Measurements from ENCODE around the gene PPM1N. TPM values are rescaled to one million over a fixed set of nuclear protein-coding genes. Genes with fewer than 3 reads are reported as not detected.

Gene PPM1N
- polyA plus RNA-seq, 3 donors = 1.3 to 4.3 (median 2.7) TPM

DNA sequence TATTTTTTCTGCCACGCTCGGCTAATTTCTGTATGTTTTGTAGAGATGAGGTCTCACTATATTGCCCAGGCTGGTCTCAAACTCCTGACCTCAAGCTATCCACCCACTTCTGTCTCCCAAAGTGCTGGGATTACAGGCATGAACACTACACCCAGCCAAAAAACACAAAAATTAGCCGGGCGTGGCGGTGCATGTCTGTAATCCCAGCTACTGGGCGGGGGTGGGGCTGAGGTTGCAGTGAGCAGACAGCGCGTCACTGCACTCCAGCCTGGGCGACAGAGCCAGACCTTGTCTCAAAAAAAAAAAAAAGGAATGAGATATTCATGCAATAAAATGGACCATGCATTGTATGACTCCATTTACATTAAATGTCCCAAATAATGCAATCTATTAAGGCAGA lies 41.2 kb downstream of the PPM1N start:
- Histone ChIP-seq H3K9ac (ENCODE audit: insufficient read depth, low read length, poor library complexity, severe bottlenecking) (no peak overlapping the region), H2AFZ (ENCODE audit: insufficient read depth, low read depth, low read length, poor library complexity, severe bottlenecking) (no peak overlapping the region), H3K36me3 (replicated peaks in 1 of 2; ENCODE audit: control insufficient read depth in 1 of 2, insufficient read depth in 2 of 2, low read length in 2 of 2) (no peaks in the 10 kb centered on the region), H3K27me3 (ENCODE audit: control insufficient read depth in 2 of 2, insufficient read depth in 2 of 2, low read length in 2 of 2) (no peaks in the 10 kb centered on the region), H4K20me1 (ENCODE audit: insufficient read depth, low read length) (no peaks in the 10 kb centered on the region), H3K79me2 (ENCODE audit: insufficient read depth, low read length) (no peaks in the 10 kb centered on the region), H3K27ac (ENCODE audit: low read depth in 1 of 2, low read length in 2 of 2) (no peak overlapping the region), H3K4me1 (ENCODE audit: control insufficient read depth in 1 of 2, insufficient read depth in 2 of 2, low read length in 2 of 2) (peaks cover 14% of the 10 kb centered on the region in 2 donors), H3K4me2 (replicated peaks; ENCODE audit: extremely low read depth, low read length, poor library complexity, severe bottlenecking) (no peak overlapping the region), H3K9me3 (replicated peaks in 1 of 2; ENCODE audit: control insufficient read depth in 1 of 2, insufficient read depth in 1 of 2, low read length in 2 of 2) (peaks cover 13 to 16% of the 10 kb centered on the region in 2 donors), H3K4me3 (replicated peaks in 1 of 3; ENCODE audit: low read depth in 2 of 3, low read length in 3 of 3) (no peak overlapping the region)
- no CpG with 5 or more reads among the region's 9 CpGs for WGBS (ENCODE audit: insufficient coverage)
- no peaks in the 10 kb centered on the region for H3K27me3 Mint-ChIP-seq (ENCODE audit: low read depth in 3 of 3)
- no peak overlapping the region for H3K4me3 Mint-ChIP-seq
- peaks cover 6 to 21% (median 17%) of the 10 kb centered on the region in 7 donors for H3K9me3 Mint-ChIP-seq
- H3K4me1 Mint-ChIP-seq = peaks cover 11% of the 10 kb centered on the region
- intact Hi-C loops (cut with micrococcal nuclease) = no loop called here
- no peak for DNase-seq
- peaks cover 0 to 3% of the 10 kb centered on the region in 2 donors for H3K36me3 Mint-ChIP-seq
- no peak overlapping the region for H3K27ac Mint-ChIP-seq
- TF ChIP-seq, protein P1, sequence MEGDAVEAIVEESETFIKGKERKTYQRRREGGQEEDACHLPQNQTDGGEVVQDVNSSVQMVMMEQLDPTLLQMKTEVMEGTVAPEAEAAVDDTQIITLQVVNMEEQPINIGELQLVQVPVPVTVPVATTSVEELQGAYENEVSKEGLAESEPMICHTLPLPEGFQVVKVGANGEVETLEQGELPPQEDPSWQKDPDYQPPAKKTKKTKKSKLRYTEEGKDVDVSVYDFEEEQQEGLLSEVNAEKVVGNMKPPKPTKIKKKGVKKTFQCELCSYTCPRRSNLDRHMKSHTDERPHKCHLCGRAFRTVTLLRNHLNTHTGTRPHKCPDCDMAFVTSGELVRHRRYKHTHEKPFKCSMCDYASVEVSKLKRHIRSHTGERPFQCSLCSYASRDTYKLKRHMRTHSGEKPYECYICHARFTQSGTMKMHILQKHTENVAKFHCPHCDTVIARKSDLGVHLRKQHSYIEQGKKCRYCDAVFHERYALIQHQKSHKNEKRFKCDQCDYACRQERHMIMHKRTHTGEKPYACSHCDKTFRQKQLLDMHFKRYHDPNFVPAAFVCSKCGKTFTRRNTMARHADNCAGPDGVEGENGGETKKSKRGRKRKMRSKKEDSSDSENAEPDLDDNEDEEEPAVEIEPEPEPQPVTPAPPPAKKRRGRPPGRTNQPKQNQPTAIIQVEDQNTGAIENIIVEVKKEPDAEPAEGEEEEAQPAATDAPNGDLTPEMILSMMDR (IDR thresholded peaks at IDR 0.05) = no peak

DNA sequence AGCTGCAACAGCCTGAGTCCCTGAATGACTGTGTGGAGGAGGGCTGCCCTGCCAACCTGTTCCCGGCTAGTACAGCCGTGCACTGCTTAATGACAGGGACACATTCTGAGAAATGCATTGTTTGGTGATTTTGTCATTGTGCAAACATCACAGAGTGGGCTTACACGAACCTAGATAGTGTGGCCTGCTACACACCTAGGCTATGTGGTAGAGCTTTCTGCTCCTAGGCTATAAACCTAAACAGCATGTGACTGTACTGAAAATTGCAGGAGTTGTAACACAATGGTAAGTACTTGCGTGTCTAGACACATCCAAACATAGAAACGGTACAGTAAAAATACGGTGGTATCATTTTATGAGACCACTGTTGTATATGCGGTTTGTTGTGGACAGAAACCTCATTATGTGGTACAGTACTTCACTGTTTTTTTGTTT lies 44.0 kb downstream of the PPM1N start:
- Histone ChIP-seq H3K79me2 (ENCODE audit: insufficient read depth, low read length) (no peaks in the 10 kb centered on the region), H2AFZ (ENCODE audit: insufficient read depth, low read depth, low read length, poor library complexity, severe bottlenecking) (no peak overlapping the region), H3K36me3 (replicated peaks in 1 of 2; ENCODE audit: control insufficient read depth in 1 of 2, insufficient read depth in 2 of 2, low read length in 2 of 2) (no peaks in the 10 kb centered on the region), H3K4me2 (replicated peaks; ENCODE audit: extremely low read depth, low read length, poor library complexity, severe bottlenecking) (no peak overlapping the region), H3K4me3 (replicated peaks in 1 of 3; ENCODE audit: low read depth in 2 of 3, low read length in 3 of 3) (no peak overlapping the region), H3K9me3 (replicated peaks in 1 of 2; ENCODE audit: control insufficient read depth in 1 of 2, insufficient read depth in 1 of 2, low read length in 2 of 2) (peaks cover 13 to 16% of the 10 kb centered on the region in 2 donors), H3K27ac (ENCODE audit: low read depth in 1 of 2, low read length in 2 of 2) (no peak overlapping the region), H3K9ac (ENCODE audit: insufficient read depth, low read length, poor library complexity, severe bottlenecking) (no peak overlapping the region), H3K27me3 (ENCODE audit: control insufficient read depth in 2 of 2, insufficient read depth in 2 of 2, low read length in 2 of 2) (no peaks in the 10 kb centered on the region), H3K4me1 (ENCODE audit: control insufficient read depth in 1 of 2, insufficient read depth in 2 of 2, low read length in 2 of 2) (peaks cover 18 to 20% of the 10 kb centered on the region in 2 donors), H4K20me1 (ENCODE audit: insufficient read depth, low read length) (no peaks in the 10 kb centered on the region)
- peaks cover 19% of the 10 kb centered on the region for H3K4me1 Mint-ChIP-seq
- WGBS (ENCODE audit: insufficient coverage) = 96% methylated on average over 5 of the region's 7 CpGs
- no peak overlapping the region for H3K4me3 Mint-ChIP-seq
- TF ChIP-seq, protein P1 (IDR thresholded peaks at IDR 0.05) = no peak
- intact Hi-C loops (cut with micrococcal nuclease) = no loop called here
- H3K9me3 Mint-ChIP-seq = peaks cover 6 to 21% (median 16%) of the 10 kb centered on the region in 7 donors
- H3K27me3 Mint-ChIP-seq (ENCODE audit: low read depth in 3 of 3) = no peaks in the 10 kb centered on the region
- no peak for DNase-seq
- H3K36me3 Mint-ChIP-seq = peaks cover 0 to 3% of the 10 kb centered on the region in 2 donors
- no peak overlapping the region for H3K27ac Mint-ChIP-seq

Measured in CD14-positive monocyte (primary cell).